ENCODE measurements around the gene GRM3. TPM values are rescaled to one million over a fixed set of nuclear protein-coding genes. Genes with fewer than 3 reads are reported as not detected.

Gene GRM3
- total and polyA plus RNA-seq, 2 of the 8 experiments (the other 6 are each of a cell fraction or from before 2014, with no cell fraction given): 3.1 to 4.2 TPM

GRCh38 chr7:86765931-86766330, 122.2 kb downstream of the GRM3 start (continued):
- TF ChIP-seq, protein P1, sequence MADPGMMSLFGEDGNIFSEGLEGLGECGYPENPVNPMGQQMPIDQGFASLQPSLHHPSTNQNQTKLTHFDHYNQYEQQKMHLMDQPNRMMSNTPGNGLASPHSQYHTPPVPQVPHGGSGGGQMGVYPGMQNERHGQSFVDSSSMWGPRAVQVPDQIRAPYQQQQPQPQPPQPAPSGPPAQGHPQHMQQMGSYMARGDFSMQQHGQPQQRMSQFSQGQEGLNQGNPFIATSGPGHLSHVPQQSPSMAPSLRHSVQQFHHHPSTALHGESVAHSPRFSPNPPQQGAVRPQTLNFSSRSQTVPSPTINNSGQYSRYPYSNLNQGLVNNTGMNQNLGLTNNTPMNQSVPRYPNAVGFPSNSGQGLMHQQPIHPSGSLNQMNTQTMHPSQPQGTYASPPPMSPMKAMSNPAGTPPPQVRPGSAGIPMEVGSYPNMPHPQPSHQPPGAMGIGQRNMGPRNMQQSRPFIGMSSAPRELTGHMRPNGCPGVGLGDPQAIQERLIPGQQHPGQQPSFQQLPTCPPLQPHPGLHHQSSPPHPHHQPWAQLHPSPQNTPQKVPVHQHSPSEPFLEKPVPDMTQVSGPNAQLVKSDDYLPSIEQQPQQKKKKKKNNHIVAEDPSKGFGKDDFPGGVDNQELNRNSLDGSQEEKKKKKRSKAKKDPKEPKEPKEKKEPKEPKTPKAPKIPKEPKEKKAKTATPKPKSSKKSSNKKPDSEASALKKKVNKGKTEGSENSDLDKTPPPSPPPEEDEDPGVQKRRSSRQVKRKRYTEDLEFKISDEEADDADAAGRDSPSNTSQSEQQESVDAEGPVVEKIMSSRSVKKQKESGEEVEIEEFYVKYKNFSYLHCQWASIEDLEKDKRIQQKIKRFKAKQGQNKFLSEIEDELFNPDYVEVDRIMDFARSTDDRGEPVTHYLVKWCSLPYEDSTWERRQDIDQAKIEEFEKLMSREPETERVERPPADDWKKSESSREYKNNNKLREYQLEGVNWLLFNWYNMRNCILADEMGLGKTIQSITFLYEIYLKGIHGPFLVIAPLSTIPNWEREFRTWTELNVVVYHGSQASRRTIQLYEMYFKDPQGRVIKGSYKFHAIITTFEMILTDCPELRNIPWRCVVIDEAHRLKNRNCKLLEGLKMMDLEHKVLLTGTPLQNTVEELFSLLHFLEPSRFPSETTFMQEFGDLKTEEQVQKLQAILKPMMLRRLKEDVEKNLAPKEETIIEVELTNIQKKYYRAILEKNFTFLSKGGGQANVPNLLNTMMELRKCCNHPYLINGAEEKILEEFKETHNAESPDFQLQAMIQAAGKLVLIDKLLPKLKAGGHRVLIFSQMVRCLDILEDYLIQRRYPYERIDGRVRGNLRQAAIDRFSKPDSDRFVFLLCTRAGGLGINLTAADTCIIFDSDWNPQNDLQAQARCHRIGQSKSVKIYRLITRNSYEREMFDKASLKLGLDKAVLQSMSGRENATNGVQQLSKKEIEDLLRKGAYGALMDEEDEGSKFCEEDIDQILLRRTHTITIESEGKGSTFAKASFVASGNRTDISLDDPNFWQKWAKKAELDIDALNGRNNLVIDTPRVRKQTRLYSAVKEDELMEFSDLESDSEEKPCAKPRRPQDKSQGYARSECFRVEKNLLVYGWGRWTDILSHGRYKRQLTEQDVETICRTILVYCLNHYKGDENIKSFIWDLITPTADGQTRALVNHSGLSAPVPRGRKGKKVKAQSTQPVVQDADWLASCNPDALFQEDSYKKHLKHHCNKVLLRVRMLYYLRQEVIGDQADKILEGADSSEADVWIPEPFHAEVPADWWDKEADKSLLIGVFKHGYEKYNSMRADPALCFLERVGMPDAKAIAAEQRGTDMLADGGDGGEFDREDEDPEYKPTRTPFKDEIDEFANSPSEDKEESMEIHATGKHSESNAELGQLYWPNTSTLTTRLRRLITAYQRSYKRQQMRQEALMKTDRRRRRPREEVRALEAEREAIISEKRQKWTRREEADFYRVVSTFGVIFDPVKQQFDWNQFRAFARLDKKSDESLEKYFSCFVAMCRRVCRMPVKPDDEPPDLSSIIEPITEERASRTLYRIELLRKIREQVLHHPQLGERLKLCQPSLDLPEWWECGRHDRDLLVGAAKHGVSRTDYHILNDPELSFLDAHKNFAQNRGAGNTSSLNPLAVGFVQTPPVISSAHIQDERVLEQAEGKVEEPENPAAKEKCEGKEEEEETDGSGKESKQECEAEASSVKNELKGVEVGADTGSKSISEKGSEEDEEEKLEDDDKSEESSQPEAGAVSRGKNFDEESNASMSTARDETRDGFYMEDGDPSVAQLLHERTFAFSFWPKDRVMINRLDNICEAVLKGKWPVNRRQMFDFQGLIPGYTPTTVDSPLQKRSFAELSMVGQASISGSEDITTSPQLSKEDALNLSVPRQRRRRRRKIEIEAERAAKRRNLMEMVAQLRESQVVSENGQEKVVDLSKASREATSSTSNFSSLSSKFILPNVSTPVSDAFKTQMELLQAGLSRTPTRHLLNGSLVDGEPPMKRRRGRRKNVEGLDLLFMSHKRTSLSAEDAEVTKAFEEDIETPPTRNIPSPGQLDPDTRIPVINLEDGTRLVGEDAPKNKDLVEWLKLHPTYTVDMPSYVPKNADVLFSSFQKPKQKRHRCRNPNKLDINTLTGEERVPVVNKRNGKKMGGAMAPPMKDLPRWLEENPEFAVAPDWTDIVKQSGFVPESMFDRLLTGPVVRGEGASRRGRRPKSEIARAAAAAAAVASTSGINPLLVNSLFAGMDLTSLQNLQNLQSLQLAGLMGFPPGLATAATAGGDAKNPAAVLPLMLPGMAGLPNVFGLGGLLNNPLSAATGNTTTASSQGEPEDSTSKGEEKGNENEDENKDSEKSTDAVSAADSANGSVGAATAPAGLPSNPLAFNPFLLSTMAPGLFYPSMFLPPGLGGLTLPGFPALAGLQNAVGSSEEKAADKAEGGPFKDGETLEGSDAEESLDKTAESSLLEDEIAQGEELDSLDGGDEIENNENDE (IDR thresholded peaks at IDR 0.05; ENCODE audit: insufficient replicate concordance, low read length): no peak
- no peak for TF ChIP-seq KDM4A (IDR thresholded peaks at IDR 0.05; ENCODE audit: low read depth, low read length, severe bottlenecking)

All from H1 (cell line).